Upper lobe of left lung (tissue), 6 donors: ENCODE results near the gene OR4F6. TPM values are rescaled to one million over a fixed set of nuclear protein-coding genes. Genes with fewer than 3 reads are reported as not detected.
A peak's percentile ranks its signal among the peaks of the same experiment; 100 is the strongest.
"Not testable (repeated sequence)": the region's sequence is repeated elsewhere in the genome, so short reads cannot be mapped to it uniquely, and the experiment has no call there.

Experiments
- ATAC-seq, 2 donors: fragments of 200-7000 bp; cut with Tn5 transposase; one replicate each; pipeline ENCODE4 v1.9.1; 2022; ENCODE audit warnings: mild to moderate bottlenecking in 2 of 2, moderate library complexity in 2 of 2; ENCODE audit not compliant: low FRiP score in 2 of 2
- DNase-seq, 2 donors: peaks; one replicate each; pipeline ENCODE4 v3.0.0-alpha.2; 2019 to 2020
- H3K27ac ChIP-seq, 4 donors: fragments of 200-600 bp; sonication (generic); one replicate each; pipeline ENCODE4 v1.5.1; 2016 to 2019
- H3K27me3 ChIP-seq, 4 donors: fragments of 200-600 bp; sonication (generic); one replicate each; pipeline ENCODE4 v1.5.1; 2017 to 2019
- H3K36me3 ChIP-seq, 4 donors: fragments of 200-600 bp; sonication (generic); one replicate each; pipeline ENCODE4 v1.5.1; 2016 to 2019
- H3K4me1 ChIP-seq, 4 donors: fragments of 200-600 bp; sonication (generic); one replicate each; pipeline ENCODE4 v1.5.1; 2018 to 2019
- H3K4me3 ChIP-seq, 4 donors: fragments of 200-600 bp; sonication (generic); one replicate each; pipeline ENCODE4 v1.5.1; 2017 to 2019; ENCODE audit warnings: mild to moderate bottlenecking in 2 of 4, moderate library complexity in 1 of 4
- H3K9me3 ChIP-seq, 4 donors: fragments of 200-600 bp; sonication (generic); one replicate each; pipeline ENCODE4 v1.5.1; 2018 to 2019
- CTCF ChIP-seq, 6 experiments: fragments of 450-650 bp in 4 of 6; fragments of 200-600 bp in 2 of 6; sonication (generic) in 2 of 6; IDR thresholded peaks; one replicate each; pipeline ENCODE4 v1.5.1; 2016 to 2019; ENCODE audit warnings: antibody characterized with exemption in 6 of 6
- EP300 ChIP-seq, 4 donors: sonication (generic); formaldehyde crosslinking; IDR thresholded peaks; one replicate each; pipeline ENCODE4 v1.5.1; 2017; ENCODE audit warnings: antibody characterized with exemption in 4 of 4, control low read depth in 2 of 4
- POLR2A ChIP-seq, 4 donors: fragments of 450-650 bp; IDR thresholded peaks; one replicate each; pipeline ENCODE4 v1.5.1; 2016 to 2017; ENCODE audit warnings: antibody characterized with exemption in 4 of 4, mild to moderate bottlenecking in 2 of 4
- POLR2AphosphoS5 ChIP-seq, 2 donors: sonication (generic); formaldehyde crosslinking; IDR thresholded peaks; one replicate each; pipeline ENCODE4 v1.5.1; 2017; ENCODE audit warnings: antibody characterized with exemption in 2 of 2
- WGBS, 2 donors: methylation state at CpG; one replicate each; pipeline ENCODE4 v1.1.5; 2017 to 2018; 5-methylcytosine and 5-hydroxymethylcytosine counted together
- total RNA-seq, 6 donors: library from RNA; depleted of rRNA in 4 of 6; stranded (reverse); fragments of >200 nt in 4 of 6; gene quantifications; one replicate each; pipeline versions ENCODE4 v1.1.0 to v1.2.1, GENCODE V29; 2016 to 2021
- donor health status: DM: no; HTN: no; CAD: no; lungs with moderate emphysema.
- donor health status: DM: no; HTN: yes; CAD: no; lungs with severe emphysema.

Gene OR4F6
- total RNA-seq, 6 donors from 2014 or later = not detected

DNA sequence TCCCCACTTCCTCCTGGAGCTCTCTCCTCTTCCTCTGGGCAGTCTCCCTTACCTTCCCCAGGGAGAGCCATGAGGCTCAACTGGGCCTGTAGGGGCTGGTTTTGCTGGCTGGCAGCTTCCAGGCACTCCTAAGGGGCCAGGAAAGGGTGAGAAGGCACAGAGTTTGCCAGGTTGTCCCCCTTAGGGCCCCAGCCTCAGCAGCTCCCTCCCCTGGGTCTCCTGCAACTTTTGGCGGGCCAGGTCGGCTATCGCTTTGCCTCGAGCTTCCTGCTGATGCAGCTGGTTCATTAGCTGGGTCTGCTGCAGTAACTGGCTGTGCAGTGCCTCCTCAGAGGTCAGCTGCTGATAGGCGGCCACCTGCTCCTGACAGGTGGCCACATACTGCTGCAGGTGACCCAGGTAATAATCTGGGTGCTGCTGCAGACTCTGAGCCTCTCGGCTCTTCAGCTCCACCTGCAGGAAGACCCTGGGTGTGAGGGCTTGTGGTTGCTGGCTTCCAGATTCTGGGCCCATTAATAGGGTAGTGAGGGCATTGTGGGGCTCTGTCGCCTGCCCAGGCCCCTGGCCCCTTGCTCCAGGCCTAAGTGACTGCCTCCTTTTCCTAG, 29.7 kb upstream of the OR4F6 start:
- Histone ChIP-seq H3K36me3 (peaks cover 0 to 6% (median 0%) of the 10 kb centered on the region in 4 donors), H3K4me1 (no peaks in the 10 kb centered on the region), H3K4me3 (no peak overlapping the region), H3K27ac (no peak overlapping the region), H3K9me3 (no peaks in the 10 kb centered on the region), H3K27me3 (no peaks in the 10 kb centered on the region)
- no peak for TF ChIP-seq CTCF (IDR thresholded peaks at IDR 0.05)
- 67 to 78% methylated on average over 7 of the region's 7 CpGs for WGBS, 2 donors
- no peak for ATAC-seq
- DNase-seq = no peak

- Histone ChIP-seq H3K27me3 (no peaks in the 10 kb centered on the region), H3K36me3 (peaks cover 0 to 6% (median 0%) of the 10 kb centered on the region in 4 donors), H3K4me1 (no peaks in the 10 kb centered on the region), H3K4me3 (no peak overlapping the region), H3K9me3 (no peaks in the 10 kb centered on the region), H3K27ac (no peak overlapping the region)
- DNase-seq (peak in 1 of 2 donors; percentile 42), ATAC-seq (no peak)
- TF ChIP-seq CTCF (IDR thresholded peaks at IDR 0.05) = no peak
- TF ChIP-seq EP300 (IDR thresholded peaks at IDR 0.05) = no peak
- TF ChIP-seq POLR2A (IDR thresholded peaks at IDR 0.05) = no peak
- TF ChIP-seq POLR2AphosphoS5 (IDR thresholded peaks at IDR 0.05) = no peak
- WGBS, 2 donors = 85 to 98% methylated on average over 8 to 10 of the region's 10 CpGs
Measured at GRCh38 chr15:101775136-101775535, 28.2 kb upstream of the OR4F6 start.

GRCh38 chr15:101778576-101778975, 24.7 kb upstream of the OR4F6 start:
- H3K36me3 ChIP-seq, H3K27me3 ChIP-seq, H3K27ac ChIP-seq, DNase-seq, ATAC-seq, H3K4me3 ChIP-seq, H3K9me3 ChIP-seq, H3K4me1 ChIP-seq: not testable (repeated sequence)
- 81 to 84% methylated on average over 10 of the region's 10 CpGs for WGBS, 2 donors

- 4 to 11% methylated on average over 1 of the region's 1 CpG for WGBS, 2 donors
- H3K9me3 ChIP-seq, H3K27ac ChIP-seq, ATAC-seq, H3K27me3 ChIP-seq, DNase-seq, H3K4me1 ChIP-seq, H3K4me3 ChIP-seq, H3K36me3 ChIP-seq: not testable (repeated sequence)
Measured at GRCh38 chr15:101780225-101780624, 23.1 kb upstream of the OR4F6 start.

- ATAC-seq (no peak), DNase-seq (no peak)
- H3K27me3 ChIP-seq = no peaks in the 10 kb centered on the region
- no peaks in the 10 kb centered on the region for H3K9me3 ChIP-seq
- H3K4me1 ChIP-seq = no peaks in the 10 kb centered on the region
- 87 to 89% methylated on average over 9 of the region's 9 CpGs for WGBS, 2 donors
- H3K27ac ChIP-seq = no peak overlapping the region
- TF ChIP-seq POLR2A (IDR thresholded peaks at IDR 0.05) (no peak), POLR2AphosphoS5 (IDR thresholded peaks at IDR 0.05) (no peak), CTCF (IDR thresholded peaks at IDR 0.05) (no peak), EP300 (IDR thresholded peaks at IDR 0.05) (no peak)
- no peak overlapping the region for H3K4me3 ChIP-seq
- no peaks in the 10 kb centered on the region for H3K36me3 ChIP-seq
Measured at GRCh38 chr15:101781928-101782327, 21.4 kb upstream of the OR4F6 start.

DNA sequence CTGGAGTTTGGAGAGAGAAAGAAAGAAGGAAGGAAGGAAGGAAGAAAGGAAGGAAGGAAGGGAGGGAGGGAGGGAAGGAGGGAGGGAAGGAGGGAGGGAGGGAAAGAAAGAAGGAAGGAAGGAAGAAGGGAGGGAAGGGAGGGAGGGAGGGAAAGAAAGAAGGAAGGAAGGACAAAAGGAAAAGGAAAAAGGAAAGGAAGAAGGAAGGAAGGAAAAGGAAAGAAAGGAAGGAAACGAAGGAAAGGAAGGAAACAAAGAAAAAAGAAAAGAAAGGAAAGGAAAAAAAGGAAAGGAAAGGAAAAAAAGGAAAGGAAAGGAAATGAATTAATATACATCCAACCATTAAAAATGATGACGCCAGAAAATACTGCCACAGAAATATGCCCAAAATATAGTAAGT, 18.7 kb upstream of the OR4F6 start:
- no peak overlapping the region for H3K27ac ChIP-seq
- WGBS, 2 donors = 69 to 74% methylated on average over 2 of the region's 2 CpGs

DNA sequence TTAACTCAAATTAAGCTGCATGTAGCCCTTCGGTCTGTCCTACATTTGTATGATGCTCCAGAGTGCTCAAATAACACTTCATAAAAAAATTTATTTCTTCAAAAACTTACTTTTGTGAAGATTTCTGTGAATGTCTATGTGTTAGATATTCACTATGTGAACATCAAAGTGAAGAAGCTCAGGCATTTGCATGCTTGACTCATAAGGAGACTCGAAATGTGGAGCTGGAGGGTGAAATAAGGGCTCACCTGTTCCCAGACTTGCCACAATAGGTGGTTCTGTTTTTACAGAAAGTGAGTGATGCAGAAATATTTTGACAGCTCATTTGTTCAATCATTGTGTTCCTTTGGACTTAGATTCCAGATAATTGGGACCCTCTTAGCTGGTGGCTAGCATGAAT, 16.9 kb upstream of the OR4F6 start:
- H3K4me3 ChIP-seq, H3K4me1 ChIP-seq, H3K9me3 ChIP-seq, H3K27ac ChIP-seq, H3K27me3 ChIP-seq, ATAC-seq, H3K36me3 ChIP-seq, DNase-seq: not testable (repeated sequence)
- 75 to 77% methylated on average over 2 of the region's 2 CpGs for WGBS, 2 donors

More for the DNA sequence above, 18.7 kb upstream of the OR4F6 start:
- no peaks in the 10 kb centered on the region for H3K27me3 ChIP-seq
- DNase-seq (no peak), ATAC-seq (no peak)
- H3K4me1 ChIP-seq = no peaks in the 10 kb centered on the region
- no peaks in the 10 kb centered on the region for H3K36me3 ChIP-seq
- TF ChIP-seq CTCF (IDR thresholded peaks at IDR 0.05) = no peak
- no peak overlapping the region for H3K4me3 ChIP-seq
- no peaks in the 10 kb centered on the region for H3K9me3 ChIP-seq

GRCh38 chr15:101788001-101788400, 15.3 kb upstream of the OR4F6 start:
- H3K27me3 ChIP-seq = not testable (repeated sequence)
- 80 to 83% methylated on average over 2 of the region's 2 CpGs for WGBS, 2 donors

More at GRCh38 chr15:101788001-101788400, 15.3 kb upstream of the OR4F6 start:
- not testable (repeated sequence) for H3K4me3 ChIP-seq, H3K36me3 ChIP-seq, ATAC-seq, DNase-seq, H3K4me1 ChIP-seq, H3K27ac ChIP-seq, H3K9me3 ChIP-seq
